Activated CD8-positive, alpha-beta memory T cell treated with anti-CD3 and anti-CD28 coated beads, Interleukin-2, amount 50 U/mL, for 1 hour (primary cell): ENCODE measurements around the gene PCSK4.

Experiments used
- DNase-seq: peaks from one replicate; pipeline ENCODE4 v3.0.0-alpha.2; 2020; ENCODE audit errors: extremely low read depth

PCSK4 gene

DNA sequence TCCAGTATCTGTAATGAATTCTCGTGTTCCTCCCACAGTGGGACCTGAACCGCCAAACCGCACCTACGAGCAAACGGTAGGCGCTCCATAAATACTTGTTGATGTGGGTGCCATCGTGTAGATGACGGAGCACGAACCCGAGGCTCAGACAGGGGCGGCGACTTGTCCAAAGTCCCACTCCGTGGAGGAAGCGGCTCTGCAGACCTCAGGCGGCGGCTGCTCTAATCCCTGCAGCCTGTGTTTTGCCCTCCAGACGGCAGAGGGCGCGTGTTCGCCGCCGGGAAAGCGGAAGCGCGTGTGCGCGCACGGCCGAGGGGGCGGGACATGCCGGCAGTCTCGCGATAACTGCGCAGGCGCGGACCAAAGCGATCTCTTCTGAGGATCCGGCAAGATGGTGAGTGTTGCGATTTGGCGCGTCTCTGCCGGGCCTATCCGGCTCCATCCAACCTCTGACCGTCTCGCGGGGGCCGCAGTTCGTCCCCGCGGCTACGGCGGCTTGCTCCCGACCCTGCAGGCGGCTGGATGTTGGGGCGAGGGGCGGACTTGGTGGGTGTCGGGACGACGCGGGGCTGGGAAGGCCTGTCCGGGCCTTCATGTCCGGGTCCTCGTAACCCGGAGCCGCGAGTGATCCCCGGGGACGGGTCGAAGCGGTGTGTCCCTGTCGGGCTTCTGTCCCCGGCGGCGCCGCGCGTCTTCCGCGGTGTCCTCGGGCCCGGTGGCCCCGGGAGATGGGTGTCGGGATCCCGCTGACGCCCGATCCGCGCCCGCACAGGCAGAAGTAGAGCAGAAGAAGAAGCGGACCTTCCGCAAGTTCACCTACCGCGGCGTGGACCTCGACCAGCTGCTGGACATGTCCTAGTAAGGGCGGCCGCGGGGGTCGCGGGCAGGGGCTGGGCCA, 51.9 kb downstream of the PCSK4 start, which contains the start of gene RPS15:
RPS15 (plus strand) TSS at position 362 of the 898 bp plus-strand sequence; CDS start at position 392, 30 bp downstream.
- peak; percentile 87 for DNase-seq

DNA sequence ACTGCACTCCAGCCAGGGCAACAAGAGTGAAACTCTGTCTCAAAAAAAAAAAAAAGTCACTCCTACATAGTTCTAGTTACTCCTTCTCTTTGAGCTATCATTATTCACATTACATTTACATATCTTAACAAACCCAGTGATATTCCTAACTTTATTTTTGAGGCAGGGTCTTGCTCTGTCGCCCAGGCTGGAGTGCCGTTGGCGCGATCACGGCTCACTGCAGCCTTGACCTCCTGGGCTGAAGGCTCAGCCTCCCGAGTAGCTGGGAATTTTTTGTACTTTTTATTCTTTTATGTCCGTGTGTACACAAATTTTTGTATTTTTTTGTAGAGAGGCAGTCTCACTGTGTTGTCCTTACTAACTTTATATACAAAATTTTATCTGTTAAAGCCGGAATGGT, 52.5 kb downstream of the PCSK4 start:
- no peak for DNase-seq

DNA sequence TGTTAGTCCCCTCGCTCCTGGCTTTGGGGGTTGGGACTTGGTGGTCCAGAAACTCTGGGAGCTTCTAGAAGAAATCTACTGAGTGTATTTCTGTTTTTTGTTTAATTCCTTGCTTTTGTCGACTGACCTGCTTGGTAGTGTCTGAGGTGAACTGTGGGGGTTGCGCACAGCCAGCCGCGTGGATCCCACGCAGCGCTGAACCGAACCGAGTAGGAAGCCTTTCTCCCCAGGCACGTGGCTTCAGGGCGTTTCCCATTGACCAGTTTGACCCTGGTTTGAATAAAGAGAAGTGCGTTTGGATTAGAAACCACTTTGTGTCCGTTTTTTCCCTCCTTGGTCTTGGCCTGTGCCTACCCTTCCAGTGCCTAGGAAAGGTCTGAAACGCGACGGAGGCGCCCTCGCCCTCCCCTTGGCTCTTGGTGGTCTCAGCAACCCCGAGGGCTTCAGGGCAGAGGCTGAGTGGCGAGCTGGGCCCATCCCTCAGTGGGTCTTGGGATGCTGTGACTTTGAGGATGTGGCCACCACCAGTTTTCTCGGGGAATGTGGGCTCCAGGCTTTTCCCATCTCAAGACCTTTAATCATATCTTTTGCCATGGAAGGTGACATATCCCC, 54.7 kb downstream of the PCSK4 start:
- DNase-seq, result no peak

DNA sequence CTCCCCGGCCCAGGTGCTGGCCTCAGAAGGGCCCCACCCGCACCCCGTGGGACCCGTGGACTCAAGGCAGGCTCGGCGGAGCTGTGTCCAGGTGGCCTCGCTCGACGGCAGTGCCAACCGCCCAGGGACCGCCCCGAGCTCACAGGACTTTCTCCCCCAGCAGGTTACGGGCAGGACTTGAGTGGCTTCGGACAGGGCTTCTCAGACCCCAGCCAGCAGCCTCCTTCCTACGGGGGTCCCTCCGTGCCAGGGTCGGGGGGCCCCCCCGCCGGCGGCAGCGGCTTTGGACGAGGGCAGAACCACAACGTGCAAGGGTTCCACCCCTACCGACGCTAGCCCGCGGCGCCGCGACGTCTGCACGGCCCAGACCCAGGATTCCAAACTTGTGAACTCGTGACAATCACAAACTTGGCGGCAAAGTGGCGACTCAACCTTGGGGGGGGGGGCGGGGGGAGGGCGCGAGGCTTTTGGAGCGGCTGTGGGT, 55.5 kb downstream of the PCSK4 start:
- no peak for DNase-seq

DNA sequence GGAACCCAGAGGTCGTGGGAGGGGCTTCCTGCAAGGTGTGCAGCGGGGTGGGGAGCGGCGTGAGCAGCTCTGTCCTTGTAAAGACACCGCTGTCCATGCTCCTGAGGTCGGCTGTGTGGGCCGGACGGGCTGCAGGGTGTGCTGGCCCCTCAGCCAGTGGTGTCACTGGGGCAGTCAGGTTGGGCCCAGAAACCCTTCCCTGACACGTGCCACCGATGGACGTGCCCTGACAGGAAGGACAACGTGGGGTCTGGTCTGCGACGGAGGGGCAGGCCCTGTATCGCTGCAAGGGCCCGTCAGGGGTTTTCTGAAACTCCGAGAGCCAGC, 56.1 kb downstream of the PCSK4 start:
- DNase-seq, result no peak

DNA sequence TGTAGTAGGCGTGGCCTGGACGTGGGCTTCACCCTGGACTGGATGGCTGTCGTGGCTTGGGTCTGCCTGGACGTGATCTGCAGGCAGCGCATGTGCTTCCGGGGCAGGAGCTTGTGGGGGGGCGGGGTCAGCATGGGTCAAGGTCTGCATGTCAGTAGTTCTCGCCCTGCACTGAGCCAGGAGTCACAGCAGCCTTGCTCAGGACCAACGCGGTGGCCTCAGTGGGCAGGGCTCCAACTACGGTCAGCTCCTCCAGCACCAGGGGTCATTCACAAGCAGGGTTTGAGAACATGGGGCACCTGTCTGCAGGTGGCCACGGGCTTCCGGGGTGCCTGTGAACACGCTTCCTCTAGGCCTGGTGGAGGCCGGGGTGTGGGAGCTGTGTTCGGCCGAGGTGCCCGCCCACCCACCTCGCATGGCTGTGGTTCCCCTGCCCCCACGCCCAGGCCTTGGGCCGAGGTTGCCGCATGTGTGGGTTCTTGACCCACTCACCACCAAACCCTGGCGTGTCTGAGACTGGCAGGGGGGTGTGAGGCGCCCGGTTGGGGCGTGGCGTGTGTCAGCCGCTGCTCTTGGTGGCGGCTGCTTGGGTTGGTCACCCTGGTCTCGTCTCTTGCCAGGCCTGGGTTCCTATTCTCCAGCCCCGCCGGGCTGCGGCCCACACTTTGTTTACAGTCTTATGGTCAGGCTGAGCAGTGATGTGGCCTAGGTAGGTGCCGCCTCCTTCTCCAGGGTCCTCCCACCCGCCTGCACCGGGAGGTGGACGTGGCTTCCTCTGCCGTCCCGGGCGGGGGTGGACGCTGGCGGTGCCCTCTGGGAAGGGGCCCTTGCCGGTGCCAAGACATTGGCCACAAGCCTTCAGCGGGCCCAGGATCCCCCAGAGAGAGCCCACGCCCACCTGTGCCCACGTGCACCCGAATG, 56.8 kb downstream of the PCSK4 start:
- DNase-seq, result no peak

DNA sequence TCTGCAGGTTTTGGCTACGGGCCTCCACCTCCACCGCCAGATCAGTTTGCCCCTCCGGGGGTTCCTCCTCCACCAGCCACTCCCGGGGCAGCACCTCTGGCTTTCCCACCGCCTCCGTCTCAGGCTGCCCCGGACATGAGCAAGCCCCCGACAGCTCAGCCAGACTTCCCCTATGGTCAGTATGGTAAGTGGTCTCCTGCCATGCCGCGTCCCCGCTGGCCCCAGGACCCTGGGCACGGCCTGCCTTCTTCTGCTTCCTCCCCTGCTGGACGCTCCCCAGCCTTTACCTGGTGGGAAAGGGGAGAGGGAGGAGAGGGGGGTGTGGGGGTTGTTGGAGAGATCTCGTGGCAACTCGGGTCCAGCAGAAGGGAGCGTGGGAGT, 57.7 kb downstream of the PCSK4 start:
- no peak for DNase-seq

DNA sequence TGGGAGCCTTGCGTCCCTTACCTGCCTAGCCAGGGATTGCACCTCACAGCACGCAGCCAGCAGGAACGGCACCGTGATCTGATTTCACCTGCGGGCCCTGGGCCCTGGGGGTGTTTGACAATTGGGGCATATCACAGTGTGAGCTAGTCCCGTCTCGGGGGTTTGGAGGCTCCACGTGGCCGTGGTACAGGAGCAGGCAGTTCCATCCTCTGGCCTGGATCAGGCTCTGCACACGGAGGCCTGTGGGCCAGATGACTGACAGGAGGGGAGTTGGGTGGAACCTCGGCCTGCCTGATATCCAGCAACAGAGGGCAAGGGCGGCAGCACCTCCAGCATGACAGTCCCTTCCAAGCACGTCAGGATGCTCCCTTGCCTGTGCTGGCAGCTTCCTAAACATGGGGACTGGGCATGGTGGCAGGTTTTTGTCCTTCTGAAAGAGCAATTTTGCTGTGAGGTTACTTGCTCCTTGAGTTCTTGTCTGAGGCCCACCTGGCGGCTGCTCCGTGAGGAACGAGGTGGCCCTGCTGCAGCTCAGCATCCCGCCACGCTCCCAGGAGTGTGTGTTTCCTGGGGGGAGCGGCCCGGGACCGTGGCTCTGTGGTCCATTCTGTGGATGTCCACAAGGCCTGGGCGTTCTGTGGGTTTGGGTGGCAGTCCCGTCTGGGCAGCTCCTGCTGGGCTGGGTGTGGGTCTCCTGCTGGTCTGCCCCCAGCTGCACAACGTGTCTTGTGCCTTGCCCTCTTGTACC, 58.2 kb downstream of the PCSK4 start:
- DNase-seq, result no peak
